Tibial artery (tissue), 4 donors: Measurements from ENCODE around the gene CD27.
"Not testable (repeated sequence)": the region's sequence is repeated elsewhere in the genome, so short reads cannot be mapped to it uniquely, and the experiment has no call there.

Experiments
- DNase-seq, 2 donors: peaks; one replicate each; pipeline ENCODE4 v3.0.0-alpha.2; 2019
- H3K27ac ChIP-seq, 2 donors: fragments of 200-600 bp; sonication (generic) in 1 of 2; 1 replicate in 1 of 2; 2 replicates in 1 of 2; pipeline ENCODE4 v1.5.1; 2018 to 2019; ENCODE audit warnings: mild to moderate bottlenecking in 1 of 2
- H3K27me3 ChIP-seq, 2 donors: fragments of 200-600 bp; sonication (generic) in 1 of 2; one replicate each; pipeline versions ENCODE4 v1.5.1 to v1.6.0; 2016 to 2019
- H3K36me3 ChIP-seq, 3 donors: fragments of 200-600 bp; sonication (generic) in 2 of 3; one replicate each; pipeline ENCODE4 v1.5.1; 2016 to 2019; ENCODE audit warnings: mild to moderate bottlenecking in 2 of 3
- H3K4me1 ChIP-seq, 4 donors: fragments of 200-600 bp; sonication (generic) in 2 of 4; 1 replicate in 3 of 4; 2 replicates in 1 of 4; pipeline ENCODE4 v1.5.1; 2016 to 2019
- H3K4me3 ChIP-seq, 2 donors: fragments of 200-600 bp; sonication (generic) in 1 of 2; 1 replicate in 1 of 2; 2 replicates in 1 of 2; pipeline ENCODE4 v1.5.1; 2018 to 2019; ENCODE audit warnings: mild to moderate bottlenecking in 2 of 2
- H3K9me3 ChIP-seq, 3 donors: fragments of 200-600 bp; sonication (generic) in 1 of 3; one replicate each; pipeline ENCODE4 v1.5.1; 2016 to 2019
- intact Hi-C: fragments of 100-400 bp; cut with DNase I; formaldehyde crosslinking; loops from one replicate; pipeline ENCODE4 v1.15.0; 2023; ENCODE audit warnings: low total_unique reads
- TF ChIP-seq, protein P1 (sequence below), 2 experiments: fragments of 200-600 bp in 1 of 2; fragments of 450-650 bp in 1 of 2; IDR thresholded peaks; one replicate each; pipeline ENCODE4 v1.5.1; 2017 to 2019; ENCODE audit warnings: antibody characterized with exemption in 2 of 2, mild to moderate bottlenecking in 1 of 2, moderate library complexity in 1 of 2

The CD27 gene

DNA sequence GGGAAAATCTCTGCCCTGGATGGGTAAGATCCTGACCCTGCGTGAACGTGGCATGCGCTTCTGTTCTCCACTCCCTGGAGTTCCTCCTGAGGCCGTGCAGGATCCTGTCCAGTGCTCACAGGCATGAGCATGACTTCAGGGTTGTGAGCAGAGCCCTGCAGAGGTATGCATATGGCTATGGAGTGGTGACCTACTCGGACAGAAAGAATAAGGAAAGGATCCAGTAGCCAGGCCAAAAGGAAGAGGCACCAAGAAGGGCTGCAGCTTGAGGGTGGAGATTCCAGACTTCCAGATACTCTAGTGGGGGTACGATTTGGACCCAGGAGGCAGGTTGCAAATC, 20.8 kb upstream of the CD27 start:
- TF ChIP-seq, protein P1, sequence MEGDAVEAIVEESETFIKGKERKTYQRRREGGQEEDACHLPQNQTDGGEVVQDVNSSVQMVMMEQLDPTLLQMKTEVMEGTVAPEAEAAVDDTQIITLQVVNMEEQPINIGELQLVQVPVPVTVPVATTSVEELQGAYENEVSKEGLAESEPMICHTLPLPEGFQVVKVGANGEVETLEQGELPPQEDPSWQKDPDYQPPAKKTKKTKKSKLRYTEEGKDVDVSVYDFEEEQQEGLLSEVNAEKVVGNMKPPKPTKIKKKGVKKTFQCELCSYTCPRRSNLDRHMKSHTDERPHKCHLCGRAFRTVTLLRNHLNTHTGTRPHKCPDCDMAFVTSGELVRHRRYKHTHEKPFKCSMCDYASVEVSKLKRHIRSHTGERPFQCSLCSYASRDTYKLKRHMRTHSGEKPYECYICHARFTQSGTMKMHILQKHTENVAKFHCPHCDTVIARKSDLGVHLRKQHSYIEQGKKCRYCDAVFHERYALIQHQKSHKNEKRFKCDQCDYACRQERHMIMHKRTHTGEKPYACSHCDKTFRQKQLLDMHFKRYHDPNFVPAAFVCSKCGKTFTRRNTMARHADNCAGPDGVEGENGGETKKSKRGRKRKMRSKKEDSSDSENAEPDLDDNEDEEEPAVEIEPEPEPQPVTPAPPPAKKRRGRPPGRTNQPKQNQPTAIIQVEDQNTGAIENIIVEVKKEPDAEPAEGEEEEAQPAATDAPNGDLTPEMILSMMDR (IDR thresholded peaks at IDR 0.05) = no peak
- intact Hi-C loops = loop anchor here (2.0 kb wide), 1 partner anchor 119 kb away; no protein-coding TSS in a partner anchor
- no peaks in the 10 kb centered on the region for H3K9me3 ChIP-seq
- no peaks in the 10 kb centered on the region for H3K36me3 ChIP-seq
- H3K27ac ChIP-seq = no peak overlapping the region
- no peaks in the 10 kb centered on the region for H3K27me3 ChIP-seq
- H3K4me1 ChIP-seq = peaks cover 0 to 18% (median 8%) of the 10 kb centered on the region in 4 donors
- no peak overlapping the region for H3K4me3 ChIP-seq
- DNase-seq = no peak

DNA sequence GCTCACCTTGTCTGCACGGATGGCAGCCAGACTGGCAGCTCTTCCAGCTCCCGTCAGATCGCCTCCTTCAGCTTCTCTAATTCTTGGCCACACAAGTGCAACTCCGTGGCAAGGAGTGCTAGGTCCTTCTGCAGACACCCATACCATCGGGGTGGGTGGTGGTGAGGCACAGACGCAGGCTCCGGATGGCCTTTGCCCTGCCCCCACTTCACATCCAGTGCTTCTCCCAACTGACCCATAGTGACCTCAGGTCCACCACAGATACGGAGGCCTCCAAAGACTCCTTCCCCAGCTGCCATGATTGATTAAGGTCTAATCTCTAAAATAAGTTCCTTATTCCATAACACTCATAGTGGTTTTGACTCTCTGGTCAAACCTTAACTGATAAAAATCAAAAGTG, 19.9 kb upstream of the CD27 start:
- Histone ChIP-seq H3K36me3 (no peaks in the 10 kb centered on the region), H3K4me3 (no peak overlapping the region), H3K27me3 (no peaks in the 10 kb centered on the region), H3K9me3 (no peaks in the 10 kb centered on the region), H3K27ac (no peak overlapping the region), H3K4me1 (peaks cover 0 to 17% (median 8%) of the 10 kb centered on the region in 4 donors)
- TF ChIP-seq, protein P1 (IDR thresholded peaks at IDR 0.05) = no peak
- DNase-seq = no peak
- intact Hi-C loops = loop anchor here (2.0 kb wide), 1 partner anchor 118 kb away; no protein-coding TSS in a partner anchor

DNA sequence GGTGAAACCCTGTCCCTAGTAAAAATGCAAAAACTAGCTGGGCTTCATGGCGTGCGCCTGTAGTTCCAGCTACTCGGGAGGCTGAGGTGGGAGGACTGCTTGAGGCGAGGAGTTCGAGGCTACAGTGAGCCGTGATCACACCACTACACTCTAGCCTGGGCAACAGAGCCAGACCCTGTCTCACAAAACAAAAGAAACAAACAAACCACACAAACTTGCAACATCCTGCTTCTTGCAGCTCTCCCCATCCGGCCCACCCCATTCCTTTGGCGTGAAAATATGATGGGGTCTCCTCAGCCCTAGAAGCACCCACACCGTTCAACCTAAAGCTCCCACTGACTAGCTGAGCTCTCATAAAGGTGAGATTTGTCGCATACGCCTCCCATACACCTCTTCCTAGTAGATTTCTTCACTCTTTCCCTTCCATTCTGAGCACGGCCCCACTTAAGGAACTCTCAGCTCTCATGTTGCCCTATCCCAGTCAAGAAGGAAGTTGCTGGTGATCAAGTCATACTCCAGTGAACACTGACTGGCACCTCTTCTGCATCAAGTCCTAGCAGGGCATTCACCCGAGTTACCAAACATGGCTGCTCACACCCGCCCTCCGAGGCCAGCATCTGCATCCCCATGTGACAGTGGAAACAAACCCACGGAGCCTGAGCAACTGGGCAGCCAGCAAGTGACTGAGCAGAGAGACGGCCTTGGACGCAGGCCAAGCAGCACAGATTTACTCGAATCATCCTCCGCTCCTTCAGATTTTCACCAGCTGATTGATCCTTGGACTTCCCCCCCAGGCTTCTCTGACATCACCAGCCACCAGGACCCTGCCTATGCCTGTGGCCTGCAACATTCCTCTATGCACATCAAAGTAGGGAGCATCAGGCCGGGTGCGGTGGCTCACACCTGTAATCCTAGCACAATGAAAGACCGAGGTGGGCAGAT, 18.9 kb upstream of the CD27 start:
- Histone ChIP-seq H3K27me3 (no peaks in the 10 kb centered on the region), H3K27ac (no peak overlapping the region), H3K4me1 (peaks cover 0 to 15% (median 12%) of the 10 kb centered on the region in 4 donors), H3K9me3 (no peaks in the 10 kb centered on the region), H3K36me3 (no peaks in the 10 kb centered on the region), H3K4me3 (no peak overlapping the region)
- intact Hi-C loops = loop anchor here (2.0 kb wide), 1 partner anchor 117 kb away; no protein-coding TSS in a partner anchor
- DNase-seq = no peak
- TF ChIP-seq, protein P1 (IDR thresholded peaks at IDR 0.05) = no peak

DNA sequence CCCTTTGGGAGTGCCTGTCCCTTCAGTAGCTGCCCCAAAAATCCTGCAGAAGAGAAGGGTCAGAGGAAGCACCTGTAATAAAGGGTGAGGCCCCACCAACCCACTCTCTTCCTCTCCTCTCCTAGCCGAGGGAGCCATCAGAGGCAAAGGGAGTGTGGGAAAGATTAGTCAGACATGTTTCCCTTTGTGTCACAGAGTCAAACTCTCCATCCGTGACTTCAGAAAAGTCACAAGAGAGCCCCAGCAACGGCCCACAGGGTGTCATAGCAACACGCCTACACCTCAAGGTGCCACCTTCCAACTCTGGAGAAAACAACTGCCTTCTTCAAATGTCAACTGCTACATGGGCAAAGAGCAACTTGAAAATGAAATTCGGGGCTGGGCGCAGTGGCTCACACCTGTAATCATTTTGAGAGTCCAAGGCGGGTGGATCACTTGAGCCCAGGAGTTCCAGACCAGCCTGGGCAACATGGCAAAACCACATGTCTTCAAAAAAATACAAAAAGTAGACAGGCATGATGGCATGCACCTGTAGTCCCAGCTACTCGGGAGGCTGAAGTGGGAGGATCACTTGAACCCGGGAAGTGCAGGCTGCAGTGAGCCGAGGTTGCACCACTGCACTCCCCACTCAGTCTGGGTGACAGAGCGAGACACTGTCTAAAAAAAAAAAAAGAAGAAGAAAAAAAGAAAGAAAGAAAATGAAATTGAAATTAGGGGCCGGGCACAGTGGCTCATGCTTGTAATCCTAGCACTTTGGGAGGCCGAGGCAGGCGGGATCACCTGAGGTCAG, 17.7 kb upstream of the CD27 start:
- no peak for DNase-seq
- Histone ChIP-seq H3K27ac (no peak overlapping the region), H3K4me1 (peaks cover 0 to 22% (median 18%) of the 10 kb centered on the region in 4 donors), H3K36me3 (no peaks in the 10 kb centered on the region), H3K9me3 (no peaks in the 10 kb centered on the region), H3K27me3 (no peaks in the 10 kb centered on the region), H3K4me3 (no peak overlapping the region)
- intact Hi-C loops = no loop called here
- TF ChIP-seq, protein P1 (IDR thresholded peaks at IDR 0.05) = no peak

DNA sequence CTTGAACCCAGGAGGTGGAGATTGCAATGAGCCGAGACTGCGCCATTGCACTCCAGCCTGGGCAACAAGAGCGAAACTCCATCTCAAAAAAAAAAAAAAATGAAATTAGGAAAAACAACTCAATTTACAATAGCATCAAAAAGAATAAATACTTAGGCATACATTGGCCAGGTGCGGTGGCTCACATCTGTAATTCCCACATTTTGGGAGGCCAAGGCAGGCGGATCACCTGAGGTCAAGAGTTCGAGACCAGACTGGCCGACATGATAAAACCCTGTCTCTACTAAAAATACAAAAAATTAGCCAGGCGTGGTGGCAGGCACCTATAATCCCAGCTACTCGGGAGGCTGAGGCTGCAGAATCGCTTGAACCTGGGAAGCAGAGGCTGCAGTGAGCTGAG, 17.0 kb upstream of the CD27 start:
- intact Hi-C loops, DNase-seq, H3K4me3 ChIP-seq, H3K9me3 ChIP-seq, H3K36me3 ChIP-seq, H3K27me3 ChIP-seq, H3K27ac ChIP-seq: not testable (repeated sequence)
- H3K4me1 ChIP-seq = peaks cover 0 to 22% (median 18%) of the 10 kb centered on the region in 4 donors

DNA sequence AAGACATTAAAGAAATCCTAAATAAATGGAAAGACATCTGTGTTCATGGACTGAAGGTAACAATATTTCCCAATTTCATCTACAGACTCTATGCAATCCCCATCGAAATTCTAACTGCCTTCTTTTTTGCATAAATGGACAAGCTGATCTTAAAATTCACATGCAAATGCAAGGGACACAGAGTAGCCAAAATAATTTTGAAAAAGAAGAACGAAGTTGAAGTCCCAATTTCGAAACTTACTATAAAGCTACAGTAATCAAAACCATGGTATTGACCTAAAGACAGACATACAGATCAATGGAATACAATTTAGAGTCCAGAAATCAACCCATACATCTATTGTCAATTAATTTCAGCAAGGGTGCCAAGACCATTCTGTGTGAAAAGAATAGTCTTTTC, 16.4 kb upstream of the CD27 start:
- DNase-seq = no peak
- Histone ChIP-seq H3K4me3 (no peak overlapping the region), H3K4me1 (peaks cover 0 to 22% (median 18%) of the 10 kb centered on the region in 4 donors), H3K9me3 (no peaks in the 10 kb centered on the region), H3K27me3 (no peaks in the 10 kb centered on the region), H3K27ac (no peak overlapping the region), H3K36me3 (no peaks in the 10 kb centered on the region)
- TF ChIP-seq, protein P1 (IDR thresholded peaks at IDR 0.05) = no peak
- intact Hi-C loops = no loop called here
